Endothelial cell of umbilical vein (primary cell): ENCODE measurements around the gene GADL1. TPM values are rescaled to one million over a fixed set of nuclear protein-coding genes. Genes with fewer than 3 reads are reported as not detected.

ENCODE experiments used
- BruUV-seq: library from RNA; stranded (reverse); fragments of 400-500 nt; replicated peaks from 2 replicates; lab custom pipeline; 2021; lab: Mats Ljungman, UMichigan
- CTCF ChIA-PET: fragments of 300-600, 350-600 bp; sonication (Branson Sonifier 250); formaldehyde crosslinking; loops from one replicate; lab custom pipeline; 2021; ENCODE audit warnings: antibody characterized with exemption, inconsistent platforms; lab: Charles Lee
- POLR2A ChIA-PET: fragments of 300-600, 350-600 bp; sonication (Branson Sonifier 250); formaldehyde crosslinking; loops from one replicate; lab custom pipeline; 2021; ENCODE audit warnings: antibody characterized with exemption, inconsistent platforms; lab: Charles Lee
- DNase-seq: peaks from one replicate; pipeline ENCODE4 v3.0.0-alpha.2; 2011; ENCODE audit warnings: low read depth, low spot score
- FAIRE-seq: peaks from 2 replicates; lab custom pipeline; 2011; peaks lifted over from hg19 to GRCh38; lab: Jason Lieb, UNC
- H2AFZ ChIP-seq: 2 replicates; pipeline ENCODE4 v1.6.0; 2012; ENCODE audit warnings: low read depth, low read length, control low read depth, inconsistent platforms
- H3K27ac ChIP-seq: 2 replicates; pipeline ENCODE4 v1.5.1; 2011; ENCODE audit warnings: low read depth, mild to moderate bottlenecking, control low read depth, low read length, moderate library complexity; ENCODE audit not compliant: insufficient read depth
- H3K27me3 ChIP-seq, 2 experiments: 2 replicates each; pipeline versions ENCODE4 v1.6.0 to v1.6.1; 2011; ENCODE audit warnings: low read length in 2 of 2, mixed read lengths in 1 of 2; ENCODE audit not compliant: control insufficient read depth in 2 of 2, insufficient read depth in 2 of 2
- H3K36me3 ChIP-seq, 2 experiments: 2 replicates in 1 of 2; 3 replicates in 1 of 2; pipeline ENCODE4 v1.5.1; 2011; ENCODE audit warnings: low read length in 2 of 2, mild to moderate bottlenecking in 1 of 2, moderate library complexity in 1 of 2; ENCODE audit not compliant: control insufficient read depth in 2 of 2, insufficient read depth in 2 of 2; ENCODE audit errors: extremely low read depth in 1 of 2
- H3K4me1 ChIP-seq: 3 replicates; pipeline ENCODE4 v1.5.1; 2011; ENCODE audit warnings: mild to moderate bottlenecking, low read length; ENCODE audit not compliant: control insufficient read depth, insufficient read depth; ENCODE audit errors: extremely low read depth
- H3K4me2 ChIP-seq: 2 replicates; pipeline ENCODE4 v1.6.1; 2011; ENCODE audit warnings: low read length, control low read depth, mixed read lengths; ENCODE audit not compliant: insufficient read depth
- H3K4me3 ChIP-seq, 3 experiments: fragments of 200-600 bp in 1 of 3; sonication (generic), shearing (Covaris generic) in 1 of 3; replicated peaks in 1 of 3; 2 replicates each; pipeline ENCODE4 v1.5.1; 2011 to 2016; ENCODE audit warnings: control low read depth in 3 of 3, low read length in 3 of 3, mild to moderate bottlenecking in 2 of 3, inconsistent platforms in 1 of 3, low read depth in 1 of 3, moderate library complexity in 1 of 3; ENCODE audit not compliant: insufficient read depth in 1 of 3
- H3K79me2 ChIP-seq: 2 replicates; pipeline ENCODE4 v1.6.0; 2012; ENCODE audit warnings: low read length, inconsistent platforms; ENCODE audit not compliant: control insufficient read depth, insufficient read depth
- H3K9ac ChIP-seq: replicated peaks from 2 replicates; pipeline ENCODE3; 2011; ENCODE audit warnings: low read length, control low read depth; ENCODE audit not compliant: insufficient read depth; ENCODE audit errors: extremely low read depth
- H3K9me1 ChIP-seq: replicated peaks from 3 replicates; pipeline ENCODE4 v1.6.0; 2011; ENCODE audit warnings: mild to moderate bottlenecking, low read length; ENCODE audit not compliant: control insufficient read depth, insufficient read depth; ENCODE audit errors: extremely low read depth
- H3K9me3 ChIP-seq: replicated peaks from 2 replicates; pipeline ENCODE4 v1.5.1; 2012; ENCODE audit warnings: low read length, inconsistent platforms; ENCODE audit not compliant: control insufficient read depth, insufficient read depth
- H4K20me1 ChIP-seq: replicated peaks from 2 replicates; pipeline ENCODE3; 2011; ENCODE audit warnings: mild to moderate bottlenecking, low read length; ENCODE audit not compliant: control insufficient read depth, insufficient read depth; ENCODE audit errors: extremely low read depth
- CTCF ChIP-seq, 2 donors: IDR thresholded peaks; 1 replicate in 1 of 2; 2 replicates in 1 of 2; pipeline ENCODE4 v1.5.1; 2011; ENCODE audit warnings: low read length in 2 of 2, mild to moderate bottlenecking in 2 of 2, moderate library complexity in 2 of 2, control low read depth in 1 of 2, inconsistent platforms in 1 of 2, low read depth in 1 of 2; ENCODE audit not compliant: insufficient read depth in 1 of 2; ENCODE audit errors: extremely low read depth in 1 of 2
- POLR2A ChIP-seq: IDR thresholded peaks from 2 replicates; pipeline ENCODE4 v1.6.1; 2012; ENCODE audit warnings: low read depth, mild to moderate bottlenecking, control low read depth, low read length
- dilution Hi-C: fragments of 300-500 bp; cut with MboI; formaldehyde crosslinking; loops from one replicate; pipeline ENCODE4 v1.15.0; 2019; ENCODE audit warnings: low sequenced_read_pairs; ENCODE audit not compliant: extremely low pct_ligation_motif_present
- intact Hi-C: fragments of 100-400 bp; cut with micrococcal nuclease; formaldehyde crosslinking; loops from one replicate; pipeline ENCODE4 v1.10.0; 2022
- polyA plus RNA-seq, 4 experiments: library from polyadenylated mRNA; depleted of rRNA in 3 of 4; stranded (reverse) in 3 of 4; unstranded in 1 of 4; fragments of >200 nt; gene quantifications; 2 replicates each; pipeline versions ENCODE4 v1.2.1 to v1.2.3, GENCODE V29; 2011 to 2012; ENCODE audit warnings: missing spikeins in 1 of 4
- total RNA-seq: library from RNA; stranded (reverse); gene quantifications from 2 replicates; pipeline ENCODE4 v1.2.3, GENCODE V29; 2021

The GADL1 gene
- total and polyA plus RNA-seq, 2 donors (not counting 3 experiments of a cell fraction or from before 2014, with no cell fraction given), result not detected

GRCh38 chr3:30761374-30761773 is 133.1 kb downstream of the GADL1 start:
- dilution Hi-C loops, result loop anchor here (25.0 kb wide), 1 partner anchor 724 kb away; no protein-coding TSS in a partner anchor
- Histone ChIP-seq H3K27ac (no peak overlapping the region), H3K9me1 (no peaks in the 10 kb centered on the region), H3K4me1 (peaks cover 2% of the 10 kb centered on the region), H2AFZ (no peak overlapping the region), H3K9ac (no peak overlapping the region), H4K20me1 (no peaks in the 10 kb centered on the region), H3K27me3 (no peaks in the 10 kb centered on the region), H3K79me2 (no peaks in the 10 kb centered on the region), H3K36me3 (no peaks in the 10 kb centered on the region), H3K9me3 (no peaks in the 10 kb centered on the region), H3K4me3 (no peak overlapping the region), H3K4me2 (no peak overlapping the region)
- DNase-seq (no peak), FAIRE-seq (no peak)
- intact Hi-C loops, result no loop called here
- CTCF ChIA-PET, result interaction anchor here (1.3 to 3.2 kb wide), 3 partner anchors 9 to 719 kb away, joined by 3 to 20 read pairs (median 5); no protein-coding TSS in a partner anchor
- BruUV-seq, result no TSS peak
- no peak for TF ChIP-seq CTCF (IDR thresholded peaks at IDR 0.05; ENCODE audit: extremely low read depth in 1 of 2, insufficient read depth in 1 of 2, low read depth in 1 of 2, low read length in 2 of 2)
- TF ChIP-seq POLR2A, result no peak
- POLR2A ChIA-PET, result no interaction called here

GRCh38 chr3:30760737-30761136 is 133.7 kb downstream of the GADL1 start:
- H3K79me2 ChIP-seq, result no peaks in the 10 kb centered on the region
- peaks cover 2% of the 10 kb centered on the region for H3K4me1 ChIP-seq
- ChIA-PET POLR2A (no interaction called here), CTCF (interaction anchor here (1.0 to 3.2 kb wide), 6 partner anchors 8 to 718 kb away, joined by 3 to 20 read pairs (median 4); no protein-coding TSS in a partner anchor)
- H3K27me3 ChIP-seq, result no peaks in the 10 kb centered on the region
- no peaks in the 10 kb centered on the region for H3K9me1 ChIP-seq
- H3K27ac ChIP-seq, result no peak overlapping the region
- intact Hi-C loops (no loop called here), dilution Hi-C loops (loop anchor here (25.0 kb wide), 1 partner anchor 723 kb away; no protein-coding TSS in a partner anchor)
- H3K9ac ChIP-seq, result no peak overlapping the region
- TF ChIP-seq POLR2A, result no peak
- no peak overlapping the region for H3K4me2 ChIP-seq
- no peak overlapping the region for H3K4me3 ChIP-seq
- H3K9me3 ChIP-seq, result no peaks in the 10 kb centered on the region
- H4K20me1 ChIP-seq, result no peaks in the 10 kb centered on the region
- H3K36me3 ChIP-seq, result no peaks in the 10 kb centered on the region
- H2AFZ ChIP-seq, result no peak overlapping the region
- DNase-seq (no peak), FAIRE-seq (no peak)
- no TSS peak for BruUV-seq
